Measurements from ENCODE around the gene SETD2. TPM values are rescaled to one million over a fixed set of nuclear protein-coding genes. Genes with fewer than 3 reads are reported as not detected.

SETD2 gene
- total and polyA plus RNA-seq, 9 of the 15 experiments (the other 6 are each of a cell fraction or from before 2014, with no cell fraction given), result 8.2 to 44.0 (median 33.6) TPM

- no peak for TF ChIP-seq E2F6 (IDR thresholded peaks at IDR 0.05; ENCODE audit: borderline replicate concordance in 1 of 2, extremely low read depth in 1 of 2, insufficient read depth in 1 of 2, insufficient read length in 1 of 2, low read depth in 1 of 2, low read length in 1 of 2, poor library complexity in 1 of 2, severe bottlenecking in 1 of 2)
- TF ChIP-seq ZNF175 (CRISPR knock-in tag; IDR thresholded peaks at IDR 0.05; ENCODE audit: low read depth), result no peak
- peak; percentile 47 for TF ChIP-seq CCNT2 (IDR thresholded peaks at IDR 0.05; ENCODE audit: borderline replicate concordance, extremely low read depth, insufficient read length, low read depth, low read length)
- TF ChIP-seq ZFPM2 (CRISPR knock-in tag; IDR thresholded peaks at IDR 0.05), result no peak
- no peak for TF ChIP-seq ZNF561 (CRISPR knock-in tag; conservative IDR thresholded peaks at IDR 0.05)
- TF ChIP-seq ZBTB12 (CRISPR knock-in tag; IDR thresholded peaks at IDR 0.05), result no peak
- no peak; the same call in 1 of the 2 replicates for TF ChIP-seq ZNF165 (CRISPR knock-in tag; IDR thresholded peaks at IDR 0.05; ENCODE audit: borderline replicate concordance)
- TF ChIP-seq TBP (optimal IDR thresholded peaks at IDR 0.05; ENCODE audit: low read depth, low read length), result peak; percentile 27
- no peak for TF ChIP-seq THRA (IDR thresholded peaks at IDR 0.05)
- no peak for TF ChIP-seq MITF (IDR thresholded peaks at IDR 0.05)
- no peak for TF ChIP-seq BRD9 (IDR thresholded peaks at IDR 0.05; ENCODE audit: low read depth, partially characterized antibody)
- TF ChIP-seq ZMIZ1 (IDR thresholded peaks at IDR 0.05; ENCODE audit: low read depth in 2 of 2, low read length in 2 of 2), result 0 out of 4 replicates have a peak, but pooled peaks of 1 of the 2 experiments have one; percentile 45
- no peak for TF ChIP-seq PCBP2 (IDR thresholded peaks at IDR 0.05; ENCODE audit: low read depth, low read length, poor library complexity, severe bottlenecking)
- TF ChIP-seq TCF3 (CRISPR knock-in tag; IDR thresholded peaks at IDR 0.05), result no peak
These were observed 146.9 kb downstream of the SETD2 start (continued) for GRCh38 chr3:47016934-47017435.
